Caki2 (cell line): Measurements from ENCODE around the gene CTCF. TPM values are rescaled to one million over a fixed set of nuclear protein-coding genes. Genes with fewer than 3 reads are reported as not detected.
A peak's percentile ranks its signal among the peaks of the same experiment; 100 is the strongest.

ENCODE experiments used
- DNase-seq: peaks from one replicate; pipeline ENCODE4 v3.0.0-alpha.2; 2015; ENCODE audit warnings: low read depth
- in situ Hi-C: cut with HindIII; loops from 2 replicates; pipeline ENCODE4 v1.10.0; 2016; ENCODE audit warnings: low sequenced_read_pairs, low pct_unique_long_range_greater_than_20kb, mixed read lengths
- total RNA-seq: library from RNA; depleted of rRNA; stranded (reverse); fragments of >200 nt; shearing (Covaris generic); gene quantifications from 2 replicates; pipeline ENCODE4 v1.2.3, GENCODE V29; 2014; ENCODE audit warnings: low replicate concordance

Gene CTCF
- total RNA-seq, 1 experiment from 2014 or later, result 32.1 TPM

GRCh38 chr16:67546091-67546501 lies 16.2 kb upstream of the CTCF start:
- DNase-seq, result no peak
- in situ Hi-C loops, result no loop called here

GRCh38 chr16:67546761-67547422 lies 15.4 kb upstream of the CTCF start:
- DNase-seq, result peak; percentile 70
- in situ Hi-C loops, result no loop called here

GRCh38 chr16:67547423-67548264 lies 14.7 kb upstream of the CTCF start:
- DNase-seq, result no peak
- in situ Hi-C loops, result no loop called here

- no peak for DNase-seq
- in situ Hi-C loops, result no loop called here
These were observed 13.8 kb upstream of the CTCF start for GRCh38 chr16:67548265-67549126.

- in situ Hi-C loops, result no loop called here
- DNase-seq, result no peak
These were observed 13.1 kb upstream of the CTCF start for GRCh38 chr16:67549240-67549639.

GRCh38 chr16:67549936-67550335 lies 12.4 kb upstream of the CTCF start:
- in situ Hi-C loops, result no loop called here
- no peak for DNase-seq

- DNase-seq, result no peak
- in situ Hi-C loops, result no loop called here
These were observed 11.2 kb upstream of the CTCF start for GRCh38 chr16:67551091-67551490.

GRCh38 chr16:67551972-67552371 lies 10.4 kb upstream of the CTCF start:
- in situ Hi-C loops, result no loop called here
- DNase-seq, result no peak

- DNase-seq, result no peak
- in situ Hi-C loops, result no loop called here
These were observed 9.8 kb upstream of the CTCF start for GRCh38 chr16:67552476-67552875.

- no peak for DNase-seq
These were observed 6.5 kb upstream of the CTCF start for GRCh38 chr16:67555795-67556212.

GRCh38 chr16:67558859-67559258 lies 3.5 kb upstream of the CTCF start:
- in situ Hi-C loops, result no loop called here
- no peak for DNase-seq

More at GRCh38 chr16:67555795-67556212, 6.5 kb upstream of the CTCF start:
- in situ Hi-C loops, result no loop called here

- DNase-seq, result no peak
- in situ Hi-C loops, result no loop called here
These were observed 1.4 kb upstream of the CTCF start for GRCh38 chr16:67560827-67561342.

GRCh38 chr16:67561501-67561823 lies 864 bp upstream of the CTCF start:
- no peak for DNase-seq
- in situ Hi-C loops, result no loop called here

GRCh38 chr16:67561824-67562525 lies 351 bp upstream of the CTCF start:
- in situ Hi-C loops, result no loop called here
- DNase-seq, result peak; percentile 98

GRCh38 chr16:67562918-67563707 lies 787 bp downstream of the CTCF start:
- peak; percentile 69 for DNase-seq
- in situ Hi-C loops, result no loop called here

- in situ Hi-C loops, result no loop called here
- peak; percentile 35 for DNase-seq
These were observed 1.6 kb downstream of the CTCF start for GRCh38 chr16:67563708-67564468.
